Endodermal cell (in vitro differentiated cells): ENCODE data around the gene RWDD1. TPM values are rescaled to one million over a fixed set of nuclear protein-coding genes. Genes with fewer than 3 reads are reported as not detected.

Experiments
- DNase-seq: peaks from one replicate; pipeline ENCODE4 v3.0.0-alpha.2; 2017
- H3K27ac ChIP-seq: 2 replicates; pipeline ENCODE4 v1.5.1; 2013; ENCODE audit warnings: mild to moderate bottlenecking, low read depth, low read length, moderate library complexity
- H3K27me3 ChIP-seq: 2 replicates; pipeline ENCODE4 v1.6.1; 2013; ENCODE audit warnings: mild to moderate bottlenecking, low read length, moderate library complexity; ENCODE audit not compliant: insufficient read depth, control insufficient read depth, poor library complexity, severe bottlenecking
- H3K36me3 ChIP-seq: 2 replicates; pipeline ENCODE4 v1.7.0; 2013; ENCODE audit warnings: mild to moderate bottlenecking, low read length, moderate library complexity; ENCODE audit not compliant: control insufficient read depth, insufficient read depth
- H3K4me1 ChIP-seq: one replicate; pipeline ENCODE4 v1.7.0; 2013; ENCODE audit warnings: low read length; ENCODE audit not compliant: control insufficient read depth, insufficient read depth
- H3K4me3 ChIP-seq: 2 replicates; pipeline ENCODE4 v1.5.1; 2013; ENCODE audit warnings: mild to moderate bottlenecking, low read length, moderate library complexity
- H3K9ac ChIP-seq: 2 replicates; pipeline ENCODE4 v1.6.1; 2013; ENCODE audit warnings: mild to moderate bottlenecking, low read length, moderate library complexity; ENCODE audit not compliant: poor library complexity, severe bottlenecking; ENCODE audit errors: extremely low read depth
- H3K9me3 ChIP-seq: 2 replicates; pipeline ENCODE4 v1.6.1; 2013; ENCODE audit warnings: mild to moderate bottlenecking, low read length, moderate library complexity; ENCODE audit not compliant: control insufficient read depth
- H3K27ac Mint-ChIP-seq: 2 replicates; pipeline ENCODE4 v1.8.0; 2020; ENCODE audit warnings: mixed read lengths
- H3K27me3 Mint-ChIP-seq: 2 replicates; pipeline ENCODE4 v1.8.0; 2021; ENCODE audit warnings: mild to moderate bottlenecking, mixed read lengths; ENCODE audit not compliant: insufficient read depth
- H3K36me3 Mint-ChIP-seq: 2 replicates; pipeline ENCODE4 v1.8.0; 2020; ENCODE audit warnings: low read depth, mixed read lengths
- H3K4me1 Mint-ChIP-seq: 2 replicates; pipeline ENCODE4 v1.8.0; 2020; ENCODE audit warnings: mixed read lengths
- H3K4me3 Mint-ChIP-seq: 2 replicates; pipeline ENCODE4 v1.8.0; 2020; ENCODE audit warnings: mild to moderate bottlenecking, moderate library complexity, mixed read lengths
- H3K9me3 Mint-ChIP-seq: 2 replicates; pipeline ENCODE4 v1.8.0; 2020; ENCODE audit warnings: mild to moderate bottlenecking, mixed read lengths
- WGBS, 2 experiments: methylation state at CpG; one replicate each; pipeline versions ENCODE4 v1.1.5 to v1.1.7; 2013; ENCODE audit warnings: missing lambda C conversion rate in 2 of 2, mixed read lengths in 1 of 2; ENCODE audit not compliant: insufficient coverage in 1 of 2, insufficient read length in 1 of 2; 5-methylcytosine and 5-hydroxymethylcytosine counted together
- total RNA-seq, 2 donors: library from RNA; stranded (reverse); fragmentation: NEBNext Ultra II Directional in 1 of 2; extraction: Animal tissue kit (Norgen Biotek cat#: 25700) in 1 of 2; gene quantifications; 2 replicates in 1 of 2; 3 replicates in 1 of 2; pipeline ENCODE4 v1.2.1, GENCODE V29; 2021
- TF ChIP-seq, protein P1 (sequence below): fragments of 200-600 bp; sonication (generic); conservative IDR thresholded peaks from 2 replicates; pipeline ENCODE4 v1.5.0; 2021; ENCODE audit warnings: antibody characterized with exemption, mild to moderate bottlenecking

Gene RWDD1
- total RNA-seq, 2 donors from 2014 or later = 35.5 to 35.8 TPM

- TF ChIP-seq, protein P1, sequence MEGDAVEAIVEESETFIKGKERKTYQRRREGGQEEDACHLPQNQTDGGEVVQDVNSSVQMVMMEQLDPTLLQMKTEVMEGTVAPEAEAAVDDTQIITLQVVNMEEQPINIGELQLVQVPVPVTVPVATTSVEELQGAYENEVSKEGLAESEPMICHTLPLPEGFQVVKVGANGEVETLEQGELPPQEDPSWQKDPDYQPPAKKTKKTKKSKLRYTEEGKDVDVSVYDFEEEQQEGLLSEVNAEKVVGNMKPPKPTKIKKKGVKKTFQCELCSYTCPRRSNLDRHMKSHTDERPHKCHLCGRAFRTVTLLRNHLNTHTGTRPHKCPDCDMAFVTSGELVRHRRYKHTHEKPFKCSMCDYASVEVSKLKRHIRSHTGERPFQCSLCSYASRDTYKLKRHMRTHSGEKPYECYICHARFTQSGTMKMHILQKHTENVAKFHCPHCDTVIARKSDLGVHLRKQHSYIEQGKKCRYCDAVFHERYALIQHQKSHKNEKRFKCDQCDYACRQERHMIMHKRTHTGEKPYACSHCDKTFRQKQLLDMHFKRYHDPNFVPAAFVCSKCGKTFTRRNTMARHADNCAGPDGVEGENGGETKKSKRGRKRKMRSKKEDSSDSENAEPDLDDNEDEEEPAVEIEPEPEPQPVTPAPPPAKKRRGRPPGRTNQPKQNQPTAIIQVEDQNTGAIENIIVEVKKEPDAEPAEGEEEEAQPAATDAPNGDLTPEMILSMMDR = no peak
- no peaks in the 10 kb centered on the region for H3K9me3 Mint-ChIP-seq
- H3K36me3 Mint-ChIP-seq = no peaks in the 10 kb centered on the region
- H3K9me3 ChIP-seq = no peaks in the 10 kb centered on the region
- H3K27me3 Mint-ChIP-seq = peaks cover 38% of the 10 kb centered on the region
- peaks cover 8% of the 10 kb centered on the region for H3K4me1 ChIP-seq
- peaks cover 42% of the 10 kb centered on the region for H3K27me3 ChIP-seq
- H3K4me1 Mint-ChIP-seq = peaks cover 34% of the 10 kb centered on the region
- H3K27ac Mint-ChIP-seq = no peak overlapping the region
- H3K4me3 ChIP-seq = no peak overlapping the region
- no peak overlapping the region for H3K4me3 Mint-ChIP-seq
- no peak overlapping the region for H3K9ac ChIP-seq
- no peak for DNase-seq
- 80% methylated on average over 1 of the region's 1 CpG; no CpG with 5 or more reads in 1 of the 2 experiments for whole genome bisulfite sequencing, 2 experiments
- no peak overlapping the region for H3K27ac ChIP-seq
- no peaks in the 10 kb centered on the region for H3K36me3 ChIP-seq
Observed at GRCh38 chr6:116528133-116528532, 43.2 kb upstream of the RWDD1 start.

- Mint-ChIP-seq H3K27me3 (peaks cover 38% of the 10 kb centered on the region), H3K27ac (peak overlapping the region; percentile 45)
- H3K9ac ChIP-seq = no peak overlapping the region
Observed at GRCh38 chr6:116528780-116529179, 42.5 kb upstream of the RWDD1 start.

GRCh38 chr6:116529466-116530290, 41.6 kb upstream of the RWDD1 start:
- Mint-ChIP-seq H3K27me3 (peaks cover 38% of the 10 kb centered on the region), H3K36me3 (no peaks in the 10 kb centered on the region), H3K27ac (no peak overlapping the region), H3K4me3 (no peak overlapping the region), H3K9me3 (no peaks in the 10 kb centered on the region), H3K4me1 (peaks cover 37% of the 10 kb centered on the region)
- Histone ChIP-seq H3K9ac (no peak overlapping the region), H3K27me3 (peaks cover 42% of the 10 kb centered on the region), H3K36me3 (no peaks in the 10 kb centered on the region), H3K4me1 (peaks cover 3% of the 10 kb centered on the region), H3K27ac (no peak overlapping the region), H3K4me3 (no peak overlapping the region), H3K9me3 (no peaks in the 10 kb centered on the region)
- TF ChIP-seq, protein P1 = no peak
- WGBS, 2 experiments = 85% methylated on average over 3 of the region's 3 CpGs; no CpG with 5 or more reads in 1 of the 2 experiments
- DNase-seq = no peak

More at GRCh38 chr6:116528780-116529179, 42.5 kb upstream of the RWDD1 start:
- no peaks in the 10 kb centered on the region for H3K36me3 ChIP-seq
- H3K4me1 Mint-ChIP-seq = peaks cover 35% of the 10 kb centered on the region
- DNase-seq = peak; percentile 68
- H3K4me3 ChIP-seq = peak overlapping the region; percentile 15
- WGBS, 2 experiments = 28 to 29% methylated on average over 3 of the region's 3 CpGs
- no peak overlapping the region for H3K4me3 Mint-ChIP-seq
- peaks cover 8% of the 10 kb centered on the region for H3K4me1 ChIP-seq
- no peak overlapping the region for H3K27ac ChIP-seq
- no peaks in the 10 kb centered on the region for H3K9me3 ChIP-seq
- peaks cover 42% of the 10 kb centered on the region for H3K27me3 ChIP-seq
- no peaks in the 10 kb centered on the region for H3K36me3 Mint-ChIP-seq
- TF ChIP-seq, protein P1 = no peak
- no peaks in the 10 kb centered on the region for H3K9me3 Mint-ChIP-seq
